HCT116 (cell line): ENCODE results near the gene LPAR1. TPM values are rescaled to one million over a fixed set of nuclear protein-coding genes. Genes with fewer than 3 reads are reported as not detected.

Source experiments
- ATAC-seq: fragments of 200-7000 bp; cut with Tn5 transposase; 2 replicates; pipeline ENCODE4 v1.9.1; 2020; ENCODE audit warnings: mild to moderate bottlenecking, moderate library complexity
- BruUV-seq: library from RNA; stranded (reverse); fragments of 400-500 nt; replicated peaks from 2 replicates; lab custom pipeline; 2021; lab: Mats Ljungman, UMichigan
- CTCF ChIA-PET: fragments of 300-600 bp; sonication (Branson Sonifier 250); formaldehyde crosslinking; loops from one replicate; lab custom pipeline; 2021; ENCODE audit warnings: antibody characterized with exemption; lab: Charles Lee
- POLR2A ChIA-PET: fragments of 300-600, 350-600 bp; sonication (Branson Sonifier 250); formaldehyde crosslinking; loops from one replicate; lab custom pipeline; 2021; ENCODE audit warnings: antibody characterized with exemption; lab: Charles Lee
- RAD21 ChIA-PET, 2 experiments: fragments of 300-600 bp; sonication (Branson Sonifier 250); formaldehyde crosslinking; loops; one replicate each; lab custom pipeline; 2023; ENCODE audit warnings: low total read pairs in 2 of 2; ENCODE audit not compliant: uncharacterized antibody in 2 of 2, unreplicated experiment in 2 of 2, low non-redundant PET in 1 of 2; lab: Charles Lee
- DNase-seq: peaks from one replicate; pipeline ENCODE4 v3.0.0-alpha.2; 2010; ENCODE audit warnings: low read depth, low spot score
- H2AFZ ChIP-seq: fragments of 200-600 bp; shearing (Covaris generic), sonication (generic); 2 replicates; pipeline ENCODE4 v1.6.1; 2017; ENCODE audit warnings: low read depth, mixed run types, mixed read lengths, antibody characterized with exemption, low read length; ENCODE audit not compliant: poor library complexity, severe bottlenecking
- H3K27ac ChIP-seq: 2 replicates; pipeline ENCODE4 v1.5.1; 2012; ENCODE audit warnings: low read depth, low read length
- H3K27me3 ChIP-seq: fragments of 200-600 bp; sonication (generic); 2 replicates; pipeline ENCODE4 v1.6.1; 2016; ENCODE audit warnings: mixed run types, low read length, mixed read lengths; ENCODE audit not compliant: insufficient read depth
- H3K36me3 ChIP-seq, 2 experiments: fragments of 200-500 bp in 1 of 2; fragments of 200-600 bp in 1 of 2; sonication (Bioruptor generic) in 1 of 2; sonication (generic) in 1 of 2; 2 replicates each; pipeline versions ENCODE4 v1.5.1 to v1.6.1; 2014 to 2016; ENCODE audit warnings: low read length in 2 of 2, inconsistent platforms in 1 of 2, mixed read lengths in 1 of 2, mixed run types in 1 of 2; ENCODE audit not compliant: insufficient read depth in 2 of 2, control insufficient read depth in 1 of 2
- H3K4me1 ChIP-seq, 2 experiments: fragments of 200-600 bp in 1 of 2; sonication (generic) in 1 of 2; 2 replicates each; pipeline versions ENCODE4 v1.5.1 to v1.6.1; 2012 to 2017; ENCODE audit warnings: low read length in 2 of 2, inconsistent platforms in 1 of 2, mild to moderate bottlenecking in 1 of 2, mixed read lengths in 1 of 2, mixed run types in 1 of 2, moderate library complexity in 1 of 2; ENCODE audit not compliant: insufficient read depth in 2 of 2, control insufficient read depth in 1 of 2
- H3K4me2 ChIP-seq: fragments of 200-600 bp; sonication (generic); 2 replicates; pipeline ENCODE4 v1.6.1; 2017; ENCODE audit warnings: mixed run types, low read length, mixed read lengths
- H3K4me3 ChIP-seq, 2 experiments: fragments of 200-600 bp in 1 of 2; sonication (generic) in 1 of 2; replicated peaks in 1 of 2; 2 replicates each; pipeline ENCODE4 v1.5.1; 2011 to 2016; ENCODE audit warnings: low read length in 2 of 2, control low read depth in 1 of 2, low read depth in 1 of 2, mild to moderate bottlenecking in 1 of 2, mixed read lengths in 1 of 2, mixed run types in 1 of 2
- H3K79me2 ChIP-seq: fragments of 200-600 bp; sonication (generic); 2 replicates; pipeline ENCODE4 v1.6.1; 2017; ENCODE audit warnings: mild to moderate bottlenecking, mixed run types, low read length, moderate library complexity, mixed read lengths; ENCODE audit not compliant: insufficient read depth
- H3K9ac ChIP-seq: fragments of 200-600 bp; sonication (generic); 2 replicates; pipeline ENCODE4 v1.6.1; 2016; ENCODE audit warnings: low read length, mixed read lengths
- H3K9me2 ChIP-seq: fragments of 200-600 bp; sonication (generic), shearing (Covaris generic); 2 replicates; pipeline ENCODE4 v1.6.1; 2017; ENCODE audit warnings: mixed run types, mild to moderate bottlenecking, moderate library complexity; ENCODE audit not compliant: insufficient read depth
- H3K9me3 ChIP-seq, 2 experiments: fragments of 200-500 bp in 1 of 2; fragments of 200-600 bp in 1 of 2; sonication (Bioruptor generic) in 1 of 2; sonication (generic) in 1 of 2; 2 replicates each; pipeline ENCODE4 v1.6.1; 2014 to 2017; ENCODE audit warnings: low read length in 2 of 2, mixed read lengths in 2 of 2, inconsistent platforms in 1 of 2, low read depth in 1 of 2, mild to moderate bottlenecking in 1 of 2, mixed run types in 1 of 2, moderate library complexity in 1 of 2; ENCODE audit not compliant: control insufficient read depth in 1 of 2, insufficient read depth in 1 of 2
- H4K20me1 ChIP-seq: fragments of 200-600 bp; sonication (generic), shearing (Covaris generic); 2 replicates; pipeline ENCODE4 v1.6.1; 2017; ENCODE audit warnings: mixed run types, mild to moderate bottlenecking, moderate library complexity; ENCODE audit not compliant: insufficient read depth
- CEBPB ChIP-seq: IDR thresholded peaks from 2 replicates; pipeline ENCODE4 v1.6.1; 2012; ENCODE audit warnings: low read depth
- RAD21 ChIP-seq: IDR thresholded peaks from 2 replicates; pipeline ENCODE4 v1.6.1; 2012; ENCODE audit warnings: low read depth, mild to moderate bottlenecking
- ZFX ChIP-seq: fragments of 450-650 bp; IDR thresholded peaks from 2 replicates; pipeline ENCODE4 v1.6.1; 2017
- intact Hi-C: fragments of 100-400 bp; cut with micrococcal nuclease; formaldehyde crosslinking; loops from 2 replicates; pipeline ENCODE4 v1.10.0; 2022
- total RNA-seq: library from RNA; stranded (reverse); gene quantifications from one replicate; pipeline ENCODE4 v1.2.1, GENCODE V29; 2021; ENCODE audit not compliant: unreplicated experiment
- TF ChIP-seq, protein P1 (sequence below), 3 experiments: fragments of 200-600 bp in 1 of 3; sonication (generic) in 1 of 3; IDR thresholded peaks in 2 of 3; conservative IDR thresholded peaks in 1 of 3; 2 replicates each; pipeline ENCODE4 v1.5.1; 2012 to 2017; ENCODE audit warnings: low read depth in 2 of 3, low read length in 2 of 3, antibody characterized with exemption in 1 of 3, borderline replicate concordance in 1 of 3, control low read depth in 1 of 3, mild to moderate bottlenecking in 1 of 3, mixed read lengths in 1 of 3, mixed run types in 1 of 3, moderate library complexity in 1 of 3; ENCODE audit not compliant: insufficient read depth in 1 of 3

The LPAR1 gene
- total RNA-seq, 1 experiment from 2014 or later, result 7.4 TPM

DNA sequence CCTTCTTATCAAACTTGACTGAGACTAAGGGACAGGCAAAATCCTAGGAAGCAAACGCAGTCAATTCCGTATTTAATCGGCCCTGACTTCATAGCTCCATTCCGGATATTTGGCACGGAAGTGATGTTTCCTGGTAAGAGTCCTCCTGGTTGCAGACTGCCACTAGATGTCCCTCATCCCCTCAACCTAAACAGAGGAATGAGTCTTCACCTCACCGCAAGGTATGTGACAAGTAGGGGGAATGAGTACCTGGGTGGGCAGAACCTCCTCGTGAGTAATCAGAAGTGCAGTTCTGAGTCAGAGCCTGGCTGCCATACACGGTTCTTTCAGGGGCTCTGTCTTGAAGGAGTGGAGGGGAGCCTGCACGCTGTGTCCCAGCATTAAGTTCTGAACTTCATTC lies 196.1 kb downstream of the LPAR1 start:
- Histone ChIP-seq H4K20me1 (no peaks in the 10 kb centered on the region), H3K9me2 (no peaks in the 10 kb centered on the region), H3K9ac (no peak overlapping the region), H3K27ac (no peak overlapping the region), H3K79me2 (no peaks in the 10 kb centered on the region), H3K27me3 (no peaks in the 10 kb centered on the region), H3K4me2 (peak overlapping the region; percentile 28), H3K36me3 (no peaks in the 10 kb centered on the region), H3K4me3 (no peak overlapping the region), H3K4me1 (peaks cover 0 to 6% of the 10 kb centered on the region in 2 experiments; a peak in 1 of 4 replicates)
- BruUV-seq, result no TSS peak
- ChIA-PET POLR2A (no interaction called here), RAD21 (no interaction called here), CTCF (no interaction called here)
- TF ChIP-seq, protein P1, sequence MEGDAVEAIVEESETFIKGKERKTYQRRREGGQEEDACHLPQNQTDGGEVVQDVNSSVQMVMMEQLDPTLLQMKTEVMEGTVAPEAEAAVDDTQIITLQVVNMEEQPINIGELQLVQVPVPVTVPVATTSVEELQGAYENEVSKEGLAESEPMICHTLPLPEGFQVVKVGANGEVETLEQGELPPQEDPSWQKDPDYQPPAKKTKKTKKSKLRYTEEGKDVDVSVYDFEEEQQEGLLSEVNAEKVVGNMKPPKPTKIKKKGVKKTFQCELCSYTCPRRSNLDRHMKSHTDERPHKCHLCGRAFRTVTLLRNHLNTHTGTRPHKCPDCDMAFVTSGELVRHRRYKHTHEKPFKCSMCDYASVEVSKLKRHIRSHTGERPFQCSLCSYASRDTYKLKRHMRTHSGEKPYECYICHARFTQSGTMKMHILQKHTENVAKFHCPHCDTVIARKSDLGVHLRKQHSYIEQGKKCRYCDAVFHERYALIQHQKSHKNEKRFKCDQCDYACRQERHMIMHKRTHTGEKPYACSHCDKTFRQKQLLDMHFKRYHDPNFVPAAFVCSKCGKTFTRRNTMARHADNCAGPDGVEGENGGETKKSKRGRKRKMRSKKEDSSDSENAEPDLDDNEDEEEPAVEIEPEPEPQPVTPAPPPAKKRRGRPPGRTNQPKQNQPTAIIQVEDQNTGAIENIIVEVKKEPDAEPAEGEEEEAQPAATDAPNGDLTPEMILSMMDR (IDR thresholded peaks at IDR 0.05 in 2 of 3, conservative IDR thresholded peaks at IDR 0.05 in 1 of 3; ENCODE audit: borderline replicate concordance in 1 of 3, insufficient read depth in 1 of 3, low read depth in 2 of 3, low read length in 2 of 3), result peak; percentile 29 to 50 (median 39); a peak in 3 of 6 replicates
- TF ChIP-seq RAD21 (peak; percentile 61), CEBPB (no peak)
- TF ChIP-seq, all 23 proteins: peak for 2
- Histone ChIP-seq H3K9me3 (no peaks in the 10 kb centered on the region), H2AFZ (peak overlapping the region; percentile 71)
- peak; percentile 40 for DNase-seq
- peak; percentile 95 for ATAC-seq
- intact Hi-C loops, result no loop called here

DNA sequence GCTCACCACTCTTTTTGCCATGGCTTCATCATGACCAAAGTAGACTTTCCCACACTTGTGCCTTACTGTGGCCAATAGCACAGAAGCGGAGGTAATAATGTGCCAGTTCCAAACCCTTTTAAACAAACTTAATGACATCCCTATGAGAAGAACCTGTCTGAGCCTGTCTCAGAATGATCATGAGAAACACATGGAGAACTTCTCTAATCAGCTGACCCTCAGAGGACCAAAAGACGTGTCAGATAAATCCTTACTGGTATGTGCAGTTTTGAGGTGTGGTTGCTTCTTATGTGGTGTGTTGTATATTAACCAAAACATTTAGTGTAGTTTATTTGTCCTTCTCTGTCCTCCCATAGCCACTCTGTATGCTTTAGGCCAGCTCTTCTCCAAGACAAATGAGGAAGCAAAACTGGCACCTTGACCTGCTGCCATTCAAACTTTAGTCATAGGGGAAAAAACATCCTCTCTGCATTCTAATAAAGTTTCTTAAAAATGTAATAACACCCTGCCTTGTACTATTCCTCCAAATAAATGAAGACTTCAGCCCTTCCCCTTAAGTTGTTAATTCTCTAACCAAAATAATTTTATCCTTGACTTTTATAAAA lies 200.8 kb downstream of the LPAR1 start:
- H3K79me2 ChIP-seq, result no peaks in the 10 kb centered on the region
- no peak overlapping the region for H3K4me2 ChIP-seq
- H3K36me3 ChIP-seq, result no peaks in the 10 kb centered on the region
- ChIA-PET RAD21 (no interaction called here), POLR2A (no interaction called here), CTCF (no interaction called here)
- TF ChIP-seq ZFX, result no peak
- H4K20me1 ChIP-seq, result no peaks in the 10 kb centered on the region
- H3K9me2 ChIP-seq, result no peaks in the 10 kb centered on the region
- ATAC-seq (no peak), DNase-seq (no peak)
- no peak overlapping the region for H3K27ac ChIP-seq
- H3K4me3 ChIP-seq, result no peak overlapping the region
- H3K27me3 ChIP-seq, result no peaks in the 10 kb centered on the region
- H3K4me1 ChIP-seq, result peaks cover 8 to 23% of the 10 kb centered on the region in 2 experiments; a peak in 3 of 4 replicates
- no TSS peak for BruUV-seq
- no peaks in the 10 kb centered on the region for H3K9me3 ChIP-seq
- intact Hi-C loops, result no loop called here
- no peak overlapping the region for H2AFZ ChIP-seq
- no peak overlapping the region for H3K9ac ChIP-seq
